NCI-H460 (cell line): ENCODE measurements around the gene KCNIP4. TPM values are rescaled to one million over a fixed set of nuclear protein-coding genes. Genes with fewer than 3 reads are reported as not detected.
A peak's percentile ranks its signal among the peaks of the same experiment; 100 is the strongest.

Experiments used
- DNase-seq: peaks from one replicate; pipeline ENCODE4 v3.0.0-alpha.2; 2016; ENCODE audit warnings: low read depth; ENCODE audit errors: extremely low read depth
- total RNA-seq: library from RNA; depleted of rRNA; stranded (reverse); fragments of >200 nt; shearing (Covaris generic); gene quantifications from 2 replicates; pipeline ENCODE4 v1.2.3, GENCODE V29; 2014

The KCNIP4 gene
- total RNA-seq, 1 experiment from 2014 or later: not detected

DNA sequence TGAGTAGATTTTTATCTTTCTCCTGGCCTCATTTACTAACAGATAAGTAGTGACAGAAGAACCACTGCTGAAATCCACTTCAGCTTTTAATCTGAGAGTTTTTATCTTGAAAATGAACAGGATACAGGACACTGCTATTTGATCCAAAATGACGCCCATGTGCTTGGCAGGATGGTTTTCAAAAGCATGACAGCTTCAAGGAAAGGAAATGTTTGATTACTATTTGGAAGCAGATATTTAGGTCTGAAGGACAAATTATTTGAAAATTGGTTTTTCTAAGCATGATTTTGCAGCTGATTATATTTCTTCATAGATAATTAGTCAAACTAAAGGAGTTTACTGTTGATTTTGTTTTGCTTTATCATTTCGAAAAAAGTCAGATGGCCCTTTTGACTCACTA lies 1237.2 kb downstream of the KCNIP4 start:
- no peak for DNase-seq

DNA sequence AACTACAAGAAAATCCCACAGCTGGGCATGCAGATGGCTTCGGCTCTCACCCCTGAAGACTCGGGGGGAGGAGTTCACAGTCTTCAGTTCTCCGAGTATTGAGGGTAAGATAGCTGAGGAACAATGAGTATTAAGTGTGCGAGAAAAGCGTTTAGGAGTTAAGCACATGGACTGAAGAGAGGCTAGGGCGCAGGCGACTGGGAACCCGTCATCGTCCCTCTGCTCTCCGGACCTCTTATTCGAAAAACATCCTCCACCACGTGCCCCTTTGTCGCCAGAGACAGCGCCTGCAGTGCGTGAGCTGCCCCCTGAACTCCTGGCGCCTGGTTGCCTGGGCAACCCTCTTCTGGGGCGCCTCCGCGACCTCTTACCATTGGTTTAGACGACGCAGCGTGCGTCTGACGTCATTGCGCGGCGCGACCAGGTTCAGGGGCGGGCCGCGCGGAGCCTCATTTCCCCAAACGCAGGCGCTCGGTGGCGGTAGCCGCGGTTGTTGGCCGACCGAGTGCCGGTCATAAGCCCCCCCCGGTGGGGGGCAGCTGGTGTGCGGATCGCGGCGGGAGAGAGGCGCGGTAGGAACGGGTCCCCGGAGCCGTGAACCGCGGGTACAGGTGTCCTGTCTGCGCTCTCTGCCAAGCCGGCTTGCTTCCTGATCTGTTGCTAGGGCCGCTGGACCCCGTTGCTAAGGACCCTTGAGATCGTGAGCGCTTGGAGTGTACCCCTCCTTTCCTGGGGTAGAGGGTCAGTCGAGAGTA lies 1248.4 kb downstream of the KCNIP4 start, which contains the start of gene PACRGL:
Gene PACRGL, plus strand, starts transcription at position 452 of the 755 bp plus-strand sequence. CDS start 4,024 bp downstream, outside the sequence.
- peak; percentile 83 for DNase-seq

GRCh38 chr4:20698820-20699219 lies 1249.8 kb downstream of the KCNIP4 start:
- DNase-seq: no peak

DNA sequence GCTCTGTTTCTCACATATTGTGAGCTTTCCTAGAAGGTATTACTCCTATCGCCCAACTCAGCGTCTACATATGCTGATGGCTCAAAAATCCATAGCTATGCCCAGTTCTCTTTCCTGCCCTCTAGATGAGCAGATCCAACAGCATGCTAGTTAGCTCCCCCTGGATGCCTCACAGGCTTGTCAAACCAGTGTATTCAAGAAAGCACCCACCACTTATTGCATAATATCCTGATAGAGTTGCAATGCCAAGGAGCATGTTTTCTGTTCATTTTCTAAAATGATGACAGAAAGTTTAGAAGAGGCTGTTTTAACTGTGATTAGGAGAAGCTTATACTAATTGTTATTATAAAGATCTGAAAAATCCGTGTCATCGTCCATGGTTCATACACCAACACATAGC lies 1250.2 kb downstream of the KCNIP4 start:
- no peak for DNase-seq

DNA sequence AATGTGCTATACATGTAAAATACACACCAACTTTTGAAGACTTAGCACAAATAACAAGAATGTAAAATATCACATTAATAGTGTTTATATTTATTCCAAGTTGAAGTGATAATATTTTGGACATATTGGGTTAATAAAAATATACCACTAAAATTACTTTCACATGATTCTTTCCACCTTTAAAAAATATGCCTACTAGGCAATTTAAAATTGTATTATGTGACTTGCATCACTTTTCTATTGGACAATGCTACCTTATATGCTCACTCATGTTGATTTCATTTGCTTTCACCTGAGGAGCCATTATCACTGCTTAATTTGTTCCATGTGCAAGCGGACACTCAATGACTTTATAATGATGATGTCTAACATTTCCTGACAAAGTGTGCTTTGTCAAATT lies 1251.8 kb downstream of the KCNIP4 start:
- DNase-seq: no peak

DNA sequence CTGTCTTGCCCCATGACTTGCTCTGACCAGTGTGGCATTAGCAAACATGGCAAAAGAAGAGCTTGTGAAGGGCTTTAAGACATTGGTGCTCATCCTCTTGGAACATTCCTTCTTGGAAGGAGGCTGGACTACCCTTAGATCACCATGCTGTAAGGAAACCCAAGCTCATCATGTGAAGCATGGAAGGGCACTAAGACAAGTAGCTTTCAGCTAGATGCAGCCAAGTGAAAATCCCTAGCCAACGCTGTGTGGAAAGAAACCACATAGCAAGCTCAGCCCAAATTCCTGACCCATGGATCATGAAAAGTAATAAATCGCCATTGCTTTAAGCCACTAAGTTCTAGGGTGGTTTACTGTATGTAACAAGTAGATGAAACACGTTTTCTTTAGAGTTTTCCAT lies 1260.7 kb downstream of the KCNIP4 start:
- DNase-seq: no peak

DNA sequence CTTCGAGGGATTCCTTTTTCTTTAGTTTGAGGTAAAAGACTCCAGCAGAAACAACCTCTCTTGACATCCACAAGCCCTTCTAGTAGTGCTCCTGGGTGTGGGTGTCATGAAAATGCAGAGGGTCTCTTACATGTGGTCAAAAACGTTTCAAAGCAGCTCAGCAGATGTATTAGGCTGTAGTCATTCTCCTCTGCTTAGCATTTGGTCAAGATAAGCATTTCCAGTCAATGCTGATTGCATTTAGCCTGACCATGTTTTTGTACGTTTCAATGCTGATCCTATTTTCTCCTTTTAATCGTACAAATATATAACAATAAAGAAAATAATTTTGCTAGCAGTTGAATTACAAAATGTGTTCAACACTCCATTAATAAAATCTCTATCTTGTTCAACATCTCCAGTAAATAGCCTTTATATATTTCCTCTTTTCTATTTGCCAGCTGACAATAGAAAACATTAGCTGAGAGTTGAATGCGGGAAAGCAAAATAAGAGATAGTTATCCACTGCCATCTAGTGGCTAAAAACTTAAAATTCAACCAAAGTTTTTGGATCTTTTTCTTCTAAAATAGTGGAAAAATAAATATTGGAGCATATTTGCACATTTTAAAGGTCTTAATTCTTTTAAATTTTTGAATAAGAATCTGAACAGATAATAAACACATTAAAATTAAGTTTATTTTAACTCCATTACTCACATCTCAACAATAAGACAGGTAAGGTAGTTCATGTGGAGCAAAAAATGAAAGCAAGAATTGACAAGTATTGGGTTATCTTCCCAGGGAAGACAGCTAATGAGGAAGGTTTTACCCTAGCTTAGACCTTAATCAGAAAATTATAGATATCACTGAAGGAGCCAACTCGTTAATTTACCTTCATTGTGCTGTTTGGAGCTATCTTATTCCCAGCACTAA lies 1263.5 kb downstream of the KCNIP4 start:
- peak; percentile 4 for DNase-seq

DNA sequence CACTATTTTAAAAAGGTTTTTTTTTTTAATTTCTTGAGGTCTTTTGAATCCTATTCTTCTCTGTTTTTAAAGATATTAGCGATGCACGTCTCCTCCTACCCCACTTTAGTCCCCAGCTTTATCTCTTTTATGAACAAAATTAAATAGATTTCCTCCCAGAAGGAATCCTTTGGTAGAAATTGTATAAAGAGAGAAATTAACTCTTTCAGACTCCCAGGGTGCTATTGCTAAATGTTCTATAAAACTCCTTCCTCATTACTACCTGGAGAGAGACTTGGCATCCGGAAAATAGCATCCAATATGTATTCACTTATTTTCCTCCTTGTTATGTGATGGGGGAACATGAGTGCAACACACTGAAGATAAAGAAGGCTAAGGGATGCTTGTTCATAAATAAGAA lies 1264.8 kb downstream of the KCNIP4 start:
- no peak for DNase-seq

GRCh38 chr4:20682853-20683252 lies 1265.7 kb downstream of the KCNIP4 start:
- no peak for DNase-seq

- DNase-seq: no peak
These were observed 1267.3 kb downstream of the KCNIP4 start for GRCh38 chr4:20681271-20681670.

DNA sequence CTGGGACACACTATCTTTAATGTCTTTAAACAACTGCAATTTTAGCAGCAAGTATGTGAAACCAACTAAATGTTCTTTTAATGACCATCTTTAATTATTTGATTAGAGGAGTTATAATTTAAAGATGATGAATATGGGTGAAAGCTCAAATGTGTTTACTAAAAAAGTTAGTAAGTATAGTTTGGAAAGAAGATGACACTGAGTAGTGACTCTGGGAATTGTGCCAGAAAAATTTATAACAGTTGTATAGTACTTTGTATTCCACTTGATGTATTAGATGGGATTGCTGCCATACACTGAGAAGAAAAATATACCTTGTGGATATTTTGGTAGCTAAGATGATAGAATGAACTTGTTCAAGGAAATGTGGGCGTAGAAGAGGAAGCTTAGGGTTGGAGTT lies 1267.8 kb downstream of the KCNIP4 start:
- no peak for DNase-seq

GRCh38 chr4:20679951-20680350 lies 1268.6 kb downstream of the KCNIP4 start:
- no peak for DNase-seq
